Astrocyte of the hippocampus (primary cell): ENCODE results near the gene NDUFB5.

Source experiments
- DNase-seq: peaks from one replicate; pipeline ENCODE4 v3.0.0; 2011; ENCODE audit warnings: low read depth, low spot score

NDUFB5 gene

DNA sequence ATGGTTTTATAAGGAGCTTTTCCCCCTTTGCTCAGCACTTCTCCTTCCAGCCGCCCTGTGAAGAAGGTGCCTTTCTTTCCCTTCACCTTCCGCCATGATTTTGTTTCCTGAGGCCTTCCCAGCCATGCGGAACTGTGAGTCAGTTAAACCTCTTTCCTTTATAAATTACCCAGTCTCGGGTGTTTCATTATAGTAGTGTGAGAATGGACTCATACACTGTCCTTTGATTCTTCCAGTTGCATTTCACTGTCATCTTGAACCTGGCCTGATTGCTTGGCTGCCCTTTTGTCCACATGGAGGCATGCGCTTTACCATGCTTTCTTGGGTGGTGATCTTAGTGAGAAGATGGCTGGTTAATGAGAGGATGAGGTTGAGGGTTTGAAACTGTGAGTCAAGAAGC lies 71.5 kb downstream of the NDUFB5 start:
- DNase-seq, result no peak
